HepG2 (cell line): ENCODE data around the gene SRSF7. TPM values are rescaled to one million over a fixed set of nuclear protein-coding genes. Genes with fewer than 3 reads are reported as not detected.
A peak's percentile ranks its signal among the peaks of the same experiment; 100 is the strongest.

ENCODE experiments used
- AHR ChIP-seq: IDR thresholded peaks from 2 replicates; pipeline ENCODE4 v1.6.1; 2018; ENCODE audit warnings: missing genetic modification reagents, missing compliant biosample characterization
- CBX5 ChIP-seq: sonication (generic); formaldehyde crosslinking; IDR thresholded peaks from 2 replicates; pipeline ENCODE4 v1.4.0; 2020; ENCODE audit warnings: missing genetic modification reagents, borderline replicate concordance
- DR1 ChIP-seq: sonication (generic); formaldehyde crosslinking; IDR thresholded peaks from 2 replicates; pipeline ENCODE4 v1.8.0; 2021; ENCODE audit warnings: mild to moderate bottlenecking, missing genetic modification reagents, inconsistent platforms
- FOXC1 ChIP-seq: sonication (generic); formaldehyde crosslinking; IDR thresholded peaks from 2 replicates; pipeline ENCODE4 v1.8.0; 2022; ENCODE audit warnings: mild to moderate bottlenecking, missing genetic modification reagents, borderline replicate concordance
- GFI1 ChIP-seq: sonication (generic); formaldehyde crosslinking; IDR thresholded peaks from 2 replicates; pipeline ENCODE4 v1.5.0; 2020; ENCODE audit warnings: missing genetic modification reagents, mild to moderate bottlenecking, borderline replicate concordance
- HNRNPL ChIP-seq: fragments of 200-400 bp; formaldehyde crosslinking; IDR thresholded peaks from 2 replicates; pipeline ENCODE4 v1.6.1; 2017; ENCODE audit warnings: mild to moderate bottlenecking, low read depth, low read length
- HOXD1 ChIP-seq: sonication (generic); formaldehyde crosslinking; IDR thresholded peaks from 2 replicates; pipeline ENCODE4 v1.5.0; 2020; ENCODE audit warnings: missing genetic modification reagents
- NFE2 ChIP-seq: sonication (generic); formaldehyde crosslinking; IDR thresholded peaks from 2 replicates; pipeline ENCODE4 v1.4.0; 2020; ENCODE audit warnings: missing genetic modification reagents
- NFYC ChIP-seq: IDR thresholded peaks from 2 replicates; pipeline ENCODE4 v1.6.1; 2016; ENCODE audit warnings: missing genetic modification reagents, missing compliant biosample characterization
- PHF8 ChIP-seq: sonication (generic); formaldehyde crosslinking; IDR thresholded peaks from 2 replicates; pipeline ENCODE4 v1.5.0; 2020; ENCODE audit warnings: missing genetic modification reagents
- PTBP1 ChIP-seq: fragments of 200-400 bp; formaldehyde crosslinking; IDR thresholded peaks from 2 replicates; pipeline ENCODE4 v1.6.1; 2018; ENCODE audit warnings: low read length, low read depth; ENCODE audit not compliant: poor library complexity, severe bottlenecking
- RAD51 ChIP-seq: fragments of 450-650 bp; IDR thresholded peaks from 2 replicates; pipeline ENCODE4 v1.6.1; 2016; ENCODE audit warnings: borderline replicate concordance
- RFXANK ChIP-seq: IDR thresholded peaks from 2 replicates; pipeline ENCODE4 v1.6.1; 2016
- SNAPC2 ChIP-seq: sonication (generic); formaldehyde crosslinking; IDR thresholded peaks from 2 replicates; pipeline ENCODE4 v1.8.1; 2022; ENCODE audit warnings: mild to moderate bottlenecking, missing genetic modification reagents
- SOX6 ChIP-seq, 2 experiments: fragments of 450-650 bp in 1 of 2; sonication (generic) in 1 of 2; formaldehyde crosslinking in 1 of 2; IDR thresholded peaks; 2 replicates each; pipeline versions ENCODE4 v1.4.0 to v1.6.1; 2017 to 2020; ENCODE audit warnings: antibody characterized with exemption in 1 of 2, mild to moderate bottlenecking in 1 of 2, missing genetic modification reagents in 1 of 2
- XRCC5 ChIP-seq: fragments of 200-400 bp; formaldehyde crosslinking; optimal IDR thresholded peaks from 2 replicates; pipeline ENCODE3; 2017; ENCODE audit warnings: mild to moderate bottlenecking, low read length
- ZBTB3 ChIP-seq: sonication (generic); formaldehyde crosslinking; IDR thresholded peaks from 2 replicates; pipeline ENCODE4 v1.4.0; 2020; ENCODE audit warnings: low read depth, mild to moderate bottlenecking, moderate library complexity, missing genetic modification reagents, borderline replicate concordance
- ZFY ChIP-seq: sonication (generic); formaldehyde crosslinking; IDR thresholded peaks from 2 replicates; pipeline ENCODE4 v1.4.0; 2020; ENCODE audit warnings: missing genetic modification reagents
- ZNF121 ChIP-seq: sonication (generic); formaldehyde crosslinking; IDR thresholded peaks from 2 replicates; pipeline ENCODE4 v1.5.0; 2020; ENCODE audit warnings: mild to moderate bottlenecking, missing genetic modification reagents
- ZNF431 ChIP-seq: sonication (generic); formaldehyde crosslinking; IDR thresholded peaks from 2 replicates; pipeline ENCODE4 v1.9.0; 2022; ENCODE audit warnings: missing genetic modification reagents, low read depth, mild to moderate bottlenecking, borderline replicate concordance
- ZNF724P ChIP-seq: sonication (generic); formaldehyde crosslinking; IDR thresholded peaks from 2 replicates; pipeline ENCODE4 v1.8.0; 2022; ENCODE audit warnings: missing genetic modification reagents, borderline replicate concordance
- ZNF775 ChIP-seq: sonication (generic); formaldehyde crosslinking; IDR thresholded peaks from 2 replicates; pipeline ENCODE4 v1.4.0; 2020; ENCODE audit warnings: missing genetic modification reagents, mild to moderate bottlenecking, moderate library complexity, borderline replicate concordance
- ZSCAN31 ChIP-seq: sonication (generic); formaldehyde crosslinking; IDR thresholded peaks from 2 replicates; pipeline ENCODE4 v1.5.0; 2020; ENCODE audit warnings: low read depth, mild to moderate bottlenecking, missing genetic modification reagents
- polyA plus RNA-seq, 8 experiments: library from polyadenylated mRNA; depleted of rRNA in 3 of 8; stranded (reverse) in 7 of 8; unstranded in 1 of 8; fragments of >200 nt; fragmentation: Illumina TruSeq in 4 of 8; extraction: Trizol in 4 of 8; gene quantifications; 2 replicates each; pipeline versions ENCODE4 v1.2.1 to v1.2.3, GENCODE V29; 2011 to 2016; ENCODE audit warnings: low read depth in 4 of 8, missing spikeins in 1 of 8, mixed read lengths in 1 of 8; ENCODE audit not compliant: insufficient read depth in 1 of 8
- total RNA-seq, 5 experiments: library from RNA; depleted of rRNA; stranded (reverse); fragments of >200 nt; fragmentation: Illumina TruSeq; extraction: Trizol; gene quantifications; 2 replicates each; pipeline ENCODE4 v1.2.3, GENCODE V29; 2016; ENCODE audit warnings: low read depth in 1 of 5
- TF ChIP-seq, protein P1 (sequence below): sonication (generic); formaldehyde crosslinking; IDR thresholded peaks from 2 replicates; pipeline ENCODE4 v1.4.0; 2020; ENCODE audit warnings: missing genetic modification reagents
- TF ChIP-seq, protein P2 (sequence below): sonication (generic); formaldehyde crosslinking; IDR thresholded peaks from 2 replicates; pipeline ENCODE4 v1.9.0; 2021; ENCODE audit warnings: missing genetic modification reagents, borderline replicate concordance
- TF ChIP-seq, protein P3 (sequence below): sonication (generic); formaldehyde crosslinking; IDR thresholded peaks from 2 replicates; pipeline ENCODE4 v1.4.0; 2020; ENCODE audit warnings: missing genetic modification reagents, mild to moderate bottlenecking, borderline replicate concordance

Gene SRSF7
- total and polyA plus RNA-seq, 2 of the 13 experiments (the other 11 are each of a cell fraction or from before 2014, with no cell fraction given) = 172 to 275 TPM

DNA sequence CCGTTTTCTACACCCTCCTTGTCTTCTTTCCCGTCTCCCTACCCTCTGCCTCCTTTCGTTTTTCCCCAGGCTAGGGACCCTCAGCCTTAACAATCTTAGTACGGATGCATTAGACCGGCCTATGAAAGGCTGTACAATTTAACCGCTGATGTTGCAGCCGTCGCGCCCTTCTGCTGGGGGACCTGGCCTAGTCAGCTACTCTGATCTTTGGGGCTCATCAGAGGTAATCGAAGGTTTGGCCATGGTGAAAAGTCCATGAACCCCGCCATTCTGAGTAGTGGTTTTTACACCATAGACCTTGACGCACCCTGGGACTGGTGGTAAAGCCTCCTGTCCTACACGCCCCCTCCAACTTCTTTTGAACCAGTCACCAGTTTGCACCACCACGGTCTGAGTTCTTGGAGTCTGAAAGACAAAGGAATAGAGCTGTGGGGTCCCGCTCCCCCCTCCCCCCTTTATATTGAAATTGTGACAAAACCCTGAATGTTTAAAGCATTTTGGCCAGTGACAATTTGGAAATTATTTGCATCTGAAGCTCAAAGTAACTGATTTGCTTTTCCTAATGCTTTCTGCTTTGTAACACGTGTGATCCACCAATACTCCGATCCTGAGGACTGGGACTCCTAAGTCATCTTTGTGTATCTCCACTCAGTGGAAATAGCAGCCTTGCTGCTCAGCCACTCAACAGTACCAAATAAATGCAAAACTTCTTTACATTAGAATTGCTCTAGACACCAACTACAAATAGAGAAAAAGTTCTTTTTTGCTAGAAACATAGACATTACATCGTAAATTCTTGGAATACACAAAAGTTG is 642 bp upstream of the SRSF7 start (continued):
- TF ChIP-seq PHF8 = peak; percentile 43; the same call in 1 of the 2 replicates
- TF ChIP-seq AHR (CRISPR knock-in tag) = no peak
- TF ChIP-seq XRCC5 = no peak
- TF ChIP-seq, protein P1, sequence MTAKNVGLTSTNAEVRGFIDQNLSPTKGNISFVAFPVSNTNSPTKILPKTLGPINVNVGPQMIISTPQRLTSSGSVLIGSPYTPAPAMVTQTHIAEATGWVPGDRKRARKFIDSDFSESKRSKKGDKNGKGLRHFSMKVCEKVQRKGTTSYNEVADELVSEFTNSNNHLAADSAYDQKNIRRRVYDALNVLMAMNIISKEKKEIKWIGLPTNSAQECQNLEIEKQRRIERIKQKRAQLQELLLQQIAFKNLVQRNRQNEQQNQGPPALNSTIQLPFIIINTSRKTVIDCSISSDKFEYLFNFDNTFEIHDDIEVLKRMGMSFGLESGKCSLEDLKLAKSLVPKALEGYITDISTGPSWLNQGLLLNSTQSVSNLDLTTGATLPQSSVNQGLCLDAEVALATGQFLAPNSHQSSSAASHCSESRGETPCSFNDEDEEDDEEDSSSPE (CRISPR knock-in tag) = no peak
- no peak for TF ChIP-seq ZNF724P (CRISPR knock-in tag)
- TF ChIP-seq ZNF121 (CRISPR knock-in tag) = no peak
- TF ChIP-seq NFYC (CRISPR knock-in tag) = 0 out of 2 replicates have a peak, but pooled peaks have one; percentile 3
- TF ChIP-seq ZBTB3 (CRISPR knock-in tag) = no peak
- 0 out of 2 replicates have a peak, but pooled peaks have one; percentile 17 for TF ChIP-seq ZNF775 (CRISPR knock-in tag)
- no peak for TF ChIP-seq SNAPC2 (CRISPR knock-in tag)
- TF ChIP-seq, protein P2, sequence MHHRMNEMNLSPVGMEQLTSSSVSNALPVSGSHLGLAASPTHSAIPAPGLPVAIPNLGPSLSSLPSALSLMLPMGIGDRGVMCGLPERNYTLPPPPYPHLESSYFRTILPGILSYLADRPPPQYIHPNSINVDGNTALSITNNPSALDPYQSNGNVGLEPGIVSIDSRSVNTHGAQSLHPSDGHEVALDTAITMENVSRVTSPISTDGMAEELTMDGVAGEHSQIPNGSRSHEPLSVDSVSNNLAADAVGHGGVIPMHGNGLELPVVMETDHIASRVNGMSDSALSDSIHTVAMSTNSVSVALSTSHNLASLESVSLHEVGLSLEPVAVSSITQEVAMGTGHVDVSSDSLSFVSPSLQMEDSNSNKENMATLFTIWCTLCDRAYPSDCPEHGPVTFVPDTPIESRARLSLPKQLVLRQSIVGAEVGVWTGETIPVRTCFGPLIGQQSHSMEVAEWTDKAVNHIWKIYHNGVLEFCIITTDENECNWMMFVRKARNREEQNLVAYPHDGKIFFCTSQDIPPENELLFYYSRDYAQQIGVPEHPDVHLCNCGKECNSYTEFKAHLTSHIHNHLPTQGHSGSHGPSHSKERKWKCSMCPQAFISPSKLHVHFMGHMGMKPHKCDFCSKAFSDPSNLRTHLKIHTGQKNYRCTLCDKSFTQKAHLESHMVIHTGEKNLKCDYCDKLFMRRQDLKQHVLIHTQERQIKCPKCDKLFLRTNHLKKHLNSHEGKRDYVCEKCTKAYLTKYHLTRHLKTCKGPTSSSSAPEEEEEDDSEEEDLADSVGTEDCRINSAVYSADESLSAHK (CRISPR knock-in tag) = no peak
- TF ChIP-seq NFE2 = no peak
- no peak for TF ChIP-seq SOX6 (IDR thresholded peaks at IDR 0.05)
- TF ChIP-seq SOX6 (CRISPR knock-in tag; IDR thresholded peaks at IDR 0.05) = peak; percentile 34; the same call in 1 of the 2 replicates
- TF ChIP-seq ZSCAN31 = no peak
- no peak for TF ChIP-seq FOXC1 (CRISPR knock-in tag)
- peak; percentile 16; the same call in 1 of the 2 replicates for TF ChIP-seq ZNF431
- no peak for TF ChIP-seq PTBP1
- no peak for TF ChIP-seq DR1
- TF ChIP-seq, protein P3, sequence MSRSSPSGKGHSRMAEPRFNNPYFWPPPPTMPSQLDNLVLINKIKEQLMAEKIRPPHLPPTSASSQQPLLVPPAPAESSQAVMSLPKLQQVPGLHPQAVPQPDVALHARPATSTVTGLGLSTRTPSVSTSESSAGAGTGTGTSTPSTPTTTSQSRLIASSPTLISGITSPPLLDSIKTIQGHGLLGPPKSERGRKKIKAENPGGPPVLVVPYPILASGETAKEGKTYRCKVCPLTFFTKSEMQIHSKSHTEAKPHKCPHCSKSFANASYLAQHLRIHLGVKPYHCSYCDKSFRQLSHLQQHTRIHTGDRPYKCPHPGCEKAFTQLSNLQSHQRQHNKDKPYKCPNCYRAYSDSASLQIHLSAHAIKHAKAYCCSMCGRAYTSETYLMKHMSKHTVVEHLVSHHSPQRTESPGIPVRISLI (CRISPR knock-in tag) = no peak
- TF ChIP-seq CBX5 (CRISPR knock-in tag) = no peak
- TF ChIP-seq HOXD1 (CRISPR knock-in tag) = 0 out of 2 replicates have a peak, but pooled peaks have one; percentile 4
- no peak for TF ChIP-seq RFXANK (CRISPR knock-in tag)
- no peak for TF ChIP-seq GFI1
- no peak for TF ChIP-seq RAD51
- no peak for TF ChIP-seq HNRNPL
- TF ChIP-seq ZFY (CRISPR knock-in tag) = peak; percentile 55; the same call in 1 of the 2 replicates
